ENCODE measurements around the gene OTUB2.

DNA sequence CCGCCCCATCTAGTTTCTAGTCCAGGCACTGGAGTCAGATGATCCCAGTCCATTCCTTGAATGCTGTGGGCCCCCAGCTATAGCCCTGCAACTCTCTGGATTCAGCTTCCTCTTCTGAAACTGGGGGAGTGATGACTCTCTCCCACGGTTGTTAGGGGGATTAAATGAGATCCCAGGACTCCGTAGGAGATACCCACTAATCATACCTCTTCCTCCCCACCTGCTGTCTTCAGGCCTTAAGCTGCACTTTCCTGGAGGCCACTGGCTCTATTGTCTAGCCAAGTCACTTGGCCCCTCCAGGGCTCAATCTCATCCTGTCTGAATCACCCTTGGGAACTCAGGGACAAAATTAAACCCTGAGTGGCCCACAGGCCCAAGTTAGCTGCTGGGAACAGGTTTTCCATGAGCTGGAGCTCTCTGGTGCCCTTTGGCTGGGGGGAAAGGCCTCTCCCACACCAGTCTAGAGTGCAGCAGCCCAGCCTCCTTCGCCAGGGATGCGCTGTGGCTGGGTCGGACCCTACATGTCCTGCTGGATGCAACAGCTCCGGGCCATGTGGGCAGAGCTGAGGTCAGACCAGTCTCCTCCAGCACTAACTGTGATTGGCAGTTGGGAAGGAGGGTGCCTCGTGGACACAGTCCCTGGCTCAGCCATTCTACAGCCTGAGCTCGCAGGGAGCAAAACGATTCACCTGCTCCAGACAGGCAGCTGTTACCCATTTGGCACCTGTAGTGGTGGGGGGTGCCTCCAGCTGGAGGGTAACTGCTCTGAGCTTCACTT, 43.7 kb upstream of the OTUB2 start:
- TF ChIP-seq, protein P1, sequence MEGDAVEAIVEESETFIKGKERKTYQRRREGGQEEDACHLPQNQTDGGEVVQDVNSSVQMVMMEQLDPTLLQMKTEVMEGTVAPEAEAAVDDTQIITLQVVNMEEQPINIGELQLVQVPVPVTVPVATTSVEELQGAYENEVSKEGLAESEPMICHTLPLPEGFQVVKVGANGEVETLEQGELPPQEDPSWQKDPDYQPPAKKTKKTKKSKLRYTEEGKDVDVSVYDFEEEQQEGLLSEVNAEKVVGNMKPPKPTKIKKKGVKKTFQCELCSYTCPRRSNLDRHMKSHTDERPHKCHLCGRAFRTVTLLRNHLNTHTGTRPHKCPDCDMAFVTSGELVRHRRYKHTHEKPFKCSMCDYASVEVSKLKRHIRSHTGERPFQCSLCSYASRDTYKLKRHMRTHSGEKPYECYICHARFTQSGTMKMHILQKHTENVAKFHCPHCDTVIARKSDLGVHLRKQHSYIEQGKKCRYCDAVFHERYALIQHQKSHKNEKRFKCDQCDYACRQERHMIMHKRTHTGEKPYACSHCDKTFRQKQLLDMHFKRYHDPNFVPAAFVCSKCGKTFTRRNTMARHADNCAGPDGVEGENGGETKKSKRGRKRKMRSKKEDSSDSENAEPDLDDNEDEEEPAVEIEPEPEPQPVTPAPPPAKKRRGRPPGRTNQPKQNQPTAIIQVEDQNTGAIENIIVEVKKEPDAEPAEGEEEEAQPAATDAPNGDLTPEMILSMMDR (IDR thresholded peaks at IDR 0.05), result no peak
- TF ChIP-seq POLR2A (IDR thresholded peaks at IDR 0.05; ENCODE audit: low read depth), result no peak
- no peak for TF ChIP-seq POLR2AphosphoS5 (IDR thresholded peaks at IDR 0.05)
- no peak for TF ChIP-seq EP300 (IDR thresholded peaks at IDR 0.05)
